Neural progenitor cell (in vitro differentiated cells): Measurements from ENCODE around the gene OR10X1.

Source experiments
- EZH2phosphoT487 ChIP-seq: fragments of 200-600 bp; sonication (generic); IDR thresholded peaks from 2 replicates; pipeline ENCODE4 v1.6.1; 2017; ENCODE audit warnings: antibody characterized with exemption
- TF ChIP-seq, protein P1 (sequence below): fragments of 200-600 bp; sonication (generic); IDR thresholded peaks from 2 replicates; pipeline ENCODE4 v1.5.1; 2017; ENCODE audit warnings: antibody characterized with exemption, mild to moderate bottlenecking

DNA sequence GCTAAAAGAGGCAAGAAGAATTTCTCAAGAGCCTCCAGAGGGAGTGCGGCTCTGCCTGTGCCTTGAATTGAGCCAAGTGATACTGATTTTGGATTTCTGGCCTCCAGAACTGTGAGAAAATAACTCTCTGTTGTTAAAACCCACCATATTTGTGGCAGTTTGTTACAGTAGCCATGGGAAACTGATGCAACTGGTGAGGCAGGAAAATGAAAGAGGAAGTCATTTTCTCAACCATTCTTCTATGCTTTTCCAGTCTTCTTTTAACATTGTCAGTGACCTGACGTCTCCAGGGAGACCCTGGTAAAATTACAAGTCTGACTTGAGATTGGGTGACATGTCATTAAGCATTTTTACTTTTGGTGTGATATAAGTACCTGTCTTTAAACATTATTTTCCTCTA is 15.1 kb downstream of the OR10X1 start:
- TF ChIP-seq, protein P1, sequence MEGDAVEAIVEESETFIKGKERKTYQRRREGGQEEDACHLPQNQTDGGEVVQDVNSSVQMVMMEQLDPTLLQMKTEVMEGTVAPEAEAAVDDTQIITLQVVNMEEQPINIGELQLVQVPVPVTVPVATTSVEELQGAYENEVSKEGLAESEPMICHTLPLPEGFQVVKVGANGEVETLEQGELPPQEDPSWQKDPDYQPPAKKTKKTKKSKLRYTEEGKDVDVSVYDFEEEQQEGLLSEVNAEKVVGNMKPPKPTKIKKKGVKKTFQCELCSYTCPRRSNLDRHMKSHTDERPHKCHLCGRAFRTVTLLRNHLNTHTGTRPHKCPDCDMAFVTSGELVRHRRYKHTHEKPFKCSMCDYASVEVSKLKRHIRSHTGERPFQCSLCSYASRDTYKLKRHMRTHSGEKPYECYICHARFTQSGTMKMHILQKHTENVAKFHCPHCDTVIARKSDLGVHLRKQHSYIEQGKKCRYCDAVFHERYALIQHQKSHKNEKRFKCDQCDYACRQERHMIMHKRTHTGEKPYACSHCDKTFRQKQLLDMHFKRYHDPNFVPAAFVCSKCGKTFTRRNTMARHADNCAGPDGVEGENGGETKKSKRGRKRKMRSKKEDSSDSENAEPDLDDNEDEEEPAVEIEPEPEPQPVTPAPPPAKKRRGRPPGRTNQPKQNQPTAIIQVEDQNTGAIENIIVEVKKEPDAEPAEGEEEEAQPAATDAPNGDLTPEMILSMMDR, result no peak
- no peak for TF ChIP-seq EZH2phosphoT487
